ENCODE data around the gene SCN4A. TPM values are rescaled to one million over a fixed set of nuclear protein-coding genes. Genes with fewer than 3 reads are reported as not detected.

Gene SCN4A
- total RNA-seq, 1 donor from 2014 or later = 1.3 TPM

DNA sequence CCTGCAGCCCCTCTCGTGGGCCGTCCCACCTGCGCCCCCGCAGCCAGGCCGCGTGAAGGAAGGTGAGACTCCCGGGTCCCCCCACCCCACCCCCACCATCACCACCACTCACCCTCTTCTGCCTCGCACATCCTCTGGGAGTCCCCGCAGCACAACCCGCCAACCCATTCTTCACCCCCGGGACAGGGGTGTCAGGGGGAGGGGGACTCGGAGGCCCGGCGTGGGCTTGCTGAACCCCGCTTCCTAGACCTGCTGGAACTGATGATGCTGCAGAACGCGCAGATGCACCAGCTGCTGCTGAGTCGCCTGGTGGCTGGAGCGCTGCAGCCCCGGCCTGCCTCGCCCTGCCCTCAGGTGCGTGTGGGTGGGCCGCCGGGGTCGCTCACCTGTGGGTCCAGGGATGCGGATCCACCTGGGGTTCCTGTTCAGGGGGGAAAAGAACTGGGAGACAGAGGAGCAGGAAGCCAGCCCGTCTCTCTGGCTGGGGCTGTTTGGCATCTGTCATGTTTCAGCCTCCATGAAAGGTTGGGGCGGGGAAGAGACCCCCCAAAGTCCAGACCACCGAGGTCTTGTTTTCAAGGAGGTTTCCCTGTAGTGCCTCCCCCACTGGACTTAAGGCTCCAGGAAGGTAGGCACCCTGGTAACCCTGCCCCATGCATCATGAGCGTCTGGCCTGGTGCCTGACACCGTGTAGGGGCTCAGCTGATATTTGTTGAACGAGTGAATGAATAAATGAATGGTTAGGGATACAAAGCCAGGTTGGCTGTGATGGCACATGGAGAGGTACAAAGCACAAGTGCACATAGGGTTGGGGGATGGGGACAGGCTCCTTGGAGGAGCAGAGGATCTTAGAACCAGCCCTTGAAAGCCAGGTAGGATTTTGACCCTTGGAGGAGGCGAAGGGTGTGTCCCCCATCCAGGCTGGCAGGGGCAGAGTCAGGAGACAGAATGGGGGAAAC is 26.3 kb upstream of the SCN4A start:
- intact Hi-C loops (cut with DNase I) = no loop called here
- Histone ChIP-seq H3K9me3 (no peaks in the 10 kb centered on the region), H3K36me3 (no peaks in the 10 kb centered on the region), H3K27me3 (peaks cover 8% of the 10 kb centered on the region), H3K4me1 (peaks cover 0 to 12% of the 10 kb centered on the region in 2 donors), H3K4me3 (peak overlapping the region; percentile 58 to 67), H3K27ac (no peak overlapping the region)
- peak in 1 of 2 donors; percentile 53 for DNase-seq (ENCODE audit: low spot score in 2 of 2)
- TF ChIP-seq, protein P1, sequence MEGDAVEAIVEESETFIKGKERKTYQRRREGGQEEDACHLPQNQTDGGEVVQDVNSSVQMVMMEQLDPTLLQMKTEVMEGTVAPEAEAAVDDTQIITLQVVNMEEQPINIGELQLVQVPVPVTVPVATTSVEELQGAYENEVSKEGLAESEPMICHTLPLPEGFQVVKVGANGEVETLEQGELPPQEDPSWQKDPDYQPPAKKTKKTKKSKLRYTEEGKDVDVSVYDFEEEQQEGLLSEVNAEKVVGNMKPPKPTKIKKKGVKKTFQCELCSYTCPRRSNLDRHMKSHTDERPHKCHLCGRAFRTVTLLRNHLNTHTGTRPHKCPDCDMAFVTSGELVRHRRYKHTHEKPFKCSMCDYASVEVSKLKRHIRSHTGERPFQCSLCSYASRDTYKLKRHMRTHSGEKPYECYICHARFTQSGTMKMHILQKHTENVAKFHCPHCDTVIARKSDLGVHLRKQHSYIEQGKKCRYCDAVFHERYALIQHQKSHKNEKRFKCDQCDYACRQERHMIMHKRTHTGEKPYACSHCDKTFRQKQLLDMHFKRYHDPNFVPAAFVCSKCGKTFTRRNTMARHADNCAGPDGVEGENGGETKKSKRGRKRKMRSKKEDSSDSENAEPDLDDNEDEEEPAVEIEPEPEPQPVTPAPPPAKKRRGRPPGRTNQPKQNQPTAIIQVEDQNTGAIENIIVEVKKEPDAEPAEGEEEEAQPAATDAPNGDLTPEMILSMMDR (IDR thresholded peaks at IDR 0.05) = no peak

DNA sequence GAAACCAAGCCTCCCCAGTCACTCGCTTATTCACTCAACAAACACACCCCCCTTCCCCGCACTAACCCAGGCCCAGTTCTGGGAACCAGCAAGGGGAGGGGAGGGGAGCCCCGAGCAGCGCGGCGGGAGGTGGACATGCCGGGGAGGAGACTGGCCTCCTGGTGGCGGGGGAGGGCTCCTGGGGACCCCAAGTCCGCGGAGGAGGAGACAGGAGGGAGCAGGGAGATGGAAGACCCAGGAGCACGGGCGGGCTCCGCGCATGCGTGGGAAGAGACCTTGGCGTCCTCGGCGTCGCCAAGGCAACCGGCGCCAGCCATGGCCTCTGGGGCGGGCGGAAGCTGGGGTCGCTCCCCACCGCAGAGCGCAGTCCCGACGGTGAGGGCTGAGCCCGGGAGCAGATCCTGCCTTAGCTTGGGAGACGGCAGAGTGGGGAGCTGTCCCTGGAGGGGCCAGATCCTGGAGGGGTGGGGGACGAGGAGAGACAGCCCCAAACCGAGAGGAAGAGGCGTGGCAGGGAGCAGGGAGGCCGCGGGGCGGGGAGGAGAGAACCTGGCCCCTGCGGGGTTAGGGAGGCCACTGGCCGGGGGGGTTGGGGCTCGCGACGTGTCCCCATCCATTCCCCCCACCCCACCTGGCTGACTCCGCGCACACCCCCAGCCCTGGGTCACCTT is 25.5 kb upstream of the SCN4A start, which contains the start of gene PRR29:
PRR29 (plus strand) TSS at position 302 of the 671 bp plus-strand sequence; CDS start at position 316, 14 bp downstream.
- H3K4me3 ChIP-seq = peak within 1 kb of the TSS; percentile 58 to 67
- TF ChIP-seq, protein P1 (IDR thresholded peaks at IDR 0.05) = no peak
- H3K9me3 ChIP-seq = no peaks in the 10 kb centered on the region
- H3K27ac ChIP-seq = no peak within 1 kb of the TSS
- intact Hi-C loops (cut with DNase I) = no loop called here
- peak in 1 of 2 donors; percentile 71 for DNase-seq (ENCODE audit: low spot score in 2 of 2)
- peaks cover 0 to 12% of the 10 kb centered on the region in 2 donors for H3K4me1 ChIP-seq
- H3K27me3 ChIP-seq = peaks cover 8% of the 10 kb centered on the region
- no peaks in the 10 kb centered on the region for H3K36me3 ChIP-seq

DNA sequence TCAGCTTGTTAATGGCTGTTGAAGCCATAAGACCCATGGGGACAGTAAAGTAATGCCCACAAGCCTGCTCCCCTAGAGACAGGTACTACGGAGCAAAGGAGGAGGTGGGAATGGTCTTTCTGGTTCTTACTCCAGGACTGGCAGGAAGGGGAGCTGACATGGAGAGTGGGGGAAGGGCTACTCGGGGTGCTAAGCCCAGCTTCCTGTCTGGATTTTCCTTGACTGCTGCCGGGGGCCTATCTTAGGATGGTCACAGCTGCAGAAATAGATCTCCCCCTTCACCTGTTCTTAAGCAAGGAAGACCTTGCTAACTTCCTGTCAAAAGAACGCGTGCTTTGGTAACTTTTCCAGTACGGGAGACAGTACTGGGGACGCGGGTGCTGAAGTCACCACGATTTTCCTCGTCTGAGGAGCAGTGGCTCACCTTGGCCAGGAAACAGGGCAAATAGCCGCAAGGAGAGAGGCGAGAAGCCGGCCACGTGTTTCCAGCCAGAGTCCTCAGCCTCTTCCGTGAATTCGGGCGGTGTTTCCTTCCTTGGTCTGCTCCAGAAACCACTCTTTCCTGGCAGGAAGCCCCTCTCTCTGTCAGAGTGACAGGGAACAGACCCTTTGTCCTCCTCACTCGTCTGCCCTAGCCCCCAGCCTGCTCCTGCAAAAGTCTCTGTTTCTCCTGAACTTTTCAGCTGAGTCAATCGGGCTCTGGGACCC is 24.8 kb upstream of the SCN4A start:
- TF ChIP-seq, protein P1 (IDR thresholded peaks at IDR 0.05) = no peak
- Histone ChIP-seq H3K36me3 (no peaks in the 10 kb centered on the region), H3K4me1 (peaks cover 0 to 12% of the 10 kb centered on the region in 2 donors), H3K27me3 (peaks cover 8% of the 10 kb centered on the region), H3K27ac (no peak overlapping the region), H3K9me3 (no peaks in the 10 kb centered on the region), H3K4me3 (peak overlapping the region; percentile 58 to 67)
- DNase-seq (ENCODE audit: low spot score in 2 of 2) = peak in 1 of 2 donors; percentile 62
- intact Hi-C loops (cut with DNase I) = no loop called here

DNA sequence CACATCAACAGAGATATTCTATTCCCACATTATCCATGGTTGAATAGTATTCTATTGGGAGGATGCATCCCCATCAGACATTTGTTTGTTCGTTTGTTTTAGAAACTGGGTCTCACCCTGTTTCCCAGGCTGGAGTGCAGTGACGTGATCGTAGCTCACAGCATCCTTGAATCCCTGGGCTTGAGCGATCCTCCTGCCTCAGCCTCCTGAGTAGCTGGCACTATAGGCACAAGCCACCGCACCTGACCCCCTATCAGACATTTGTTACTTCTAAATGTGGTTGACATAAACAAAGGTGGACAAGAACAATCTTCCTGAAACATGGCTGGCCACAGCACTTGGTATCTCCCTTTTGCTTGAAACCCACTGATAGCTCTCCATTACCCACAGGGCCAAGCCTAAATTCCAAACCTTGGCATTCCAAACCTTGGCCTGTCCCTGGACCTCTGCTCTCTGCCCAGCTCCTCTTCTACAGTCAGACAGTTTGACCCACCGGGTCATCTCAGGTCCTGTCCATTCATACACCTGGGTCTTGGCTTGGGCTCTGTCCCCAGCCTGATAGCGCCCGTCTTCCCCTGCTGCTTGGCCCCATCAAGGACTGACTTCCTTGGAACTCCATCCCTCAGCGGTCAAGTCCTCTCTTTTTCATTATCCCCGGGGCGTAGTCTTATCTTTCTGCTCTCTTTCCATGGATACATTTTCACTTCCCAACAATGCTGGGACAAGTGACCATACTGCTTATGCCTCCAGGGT is 23.9 kb upstream of the SCN4A start:
- H3K4me1 ChIP-seq = peaks cover 0 to 12% of the 10 kb centered on the region in 2 donors
- H3K27me3 ChIP-seq = peaks cover 8% of the 10 kb centered on the region
- peak in 1 of 2 donors; percentile 58 for DNase-seq (ENCODE audit: low spot score in 2 of 2)
- intact Hi-C loops (cut with DNase I) = no loop called here
- H3K9me3 ChIP-seq = no peaks in the 10 kb centered on the region
- TF ChIP-seq, protein P1 (IDR thresholded peaks at IDR 0.05) = no peak
- no peaks in the 10 kb centered on the region for H3K36me3 ChIP-seq
- no peak overlapping the region for H3K27ac ChIP-seq
- H3K4me3 ChIP-seq = no peak overlapping the region

DNA sequence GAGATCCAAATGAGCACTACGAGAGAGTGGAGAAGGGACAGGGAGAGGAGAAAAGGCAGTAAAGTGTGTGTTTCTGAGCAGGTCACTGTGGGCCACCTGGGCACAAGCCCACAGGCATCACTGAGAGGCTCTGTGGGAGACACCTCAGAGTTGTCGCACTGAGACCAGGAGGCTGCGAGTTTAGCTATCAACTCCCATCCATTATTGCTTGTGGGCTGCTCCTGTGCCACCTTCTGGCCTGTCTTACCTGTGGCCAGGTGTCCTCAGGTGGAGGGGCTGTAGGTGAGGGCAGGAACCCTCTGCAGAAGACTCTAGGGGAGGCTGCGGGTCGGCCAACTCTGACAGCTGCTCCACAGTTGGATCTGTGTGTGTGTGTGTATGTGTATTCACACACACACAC is 22.9 kb upstream of the SCN4A start:
- no peak for DNase-seq (ENCODE audit: low spot score in 2 of 2)
- Histone ChIP-seq H3K9me3 (no peaks in the 10 kb centered on the region), H3K4me1 (peaks cover 0 to 12% of the 10 kb centered on the region in 2 donors), H3K27ac (no peak overlapping the region), H3K27me3 (peaks cover 8% of the 10 kb centered on the region), H3K4me3 (no peak overlapping the region), H3K36me3 (no peaks in the 10 kb centered on the region)
- TF ChIP-seq, protein P1 (IDR thresholded peaks at IDR 0.05) = no peak
- intact Hi-C loops (cut with DNase I) = no loop called here

Data from ascending aorta (tissue), 2 donors.